Endodermal cell (in vitro differentiated cells): ENCODE data around the gene SDHA. TPM values are rescaled to one million over a fixed set of nuclear protein-coding genes. Genes with fewer than 3 reads are reported as not detected.
"Not testable (repeated sequence)": the region's sequence is repeated elsewhere in the genome, so short reads cannot be mapped to it uniquely, and the experiment has no call there.

Source experiments
- DNase-seq: peaks from one replicate; pipeline ENCODE4 v3.0.0-alpha.2; 2017
- H3K27ac ChIP-seq: 2 replicates; pipeline ENCODE4 v1.5.1; 2013; ENCODE audit warnings: mild to moderate bottlenecking, low read depth, low read length, moderate library complexity
- H3K27me3 ChIP-seq: 2 replicates; pipeline ENCODE4 v1.6.1; 2013; ENCODE audit warnings: mild to moderate bottlenecking, low read length, moderate library complexity; ENCODE audit not compliant: insufficient read depth, control insufficient read depth, poor library complexity, severe bottlenecking
- H3K36me3 ChIP-seq: 2 replicates; pipeline ENCODE4 v1.7.0; 2013; ENCODE audit warnings: mild to moderate bottlenecking, low read length, moderate library complexity; ENCODE audit not compliant: control insufficient read depth, insufficient read depth
- H3K4me1 ChIP-seq: one replicate; pipeline ENCODE4 v1.7.0; 2013; ENCODE audit warnings: low read length; ENCODE audit not compliant: control insufficient read depth, insufficient read depth
- H3K4me3 ChIP-seq: 2 replicates; pipeline ENCODE4 v1.5.1; 2013; ENCODE audit warnings: mild to moderate bottlenecking, low read length, moderate library complexity
- H3K9ac ChIP-seq: 2 replicates; pipeline ENCODE4 v1.6.1; 2013; ENCODE audit warnings: mild to moderate bottlenecking, low read length, moderate library complexity; ENCODE audit not compliant: poor library complexity, severe bottlenecking; ENCODE audit errors: extremely low read depth
- H3K9me3 ChIP-seq: 2 replicates; pipeline ENCODE4 v1.6.1; 2013; ENCODE audit warnings: mild to moderate bottlenecking, low read length, moderate library complexity; ENCODE audit not compliant: control insufficient read depth
- H3K27ac Mint-ChIP-seq: 2 replicates; pipeline ENCODE4 v1.8.0; 2020; ENCODE audit warnings: mixed read lengths
- H3K27me3 Mint-ChIP-seq: 2 replicates; pipeline ENCODE4 v1.8.0; 2021; ENCODE audit warnings: mild to moderate bottlenecking, mixed read lengths; ENCODE audit not compliant: insufficient read depth
- H3K36me3 Mint-ChIP-seq: 2 replicates; pipeline ENCODE4 v1.8.0; 2020; ENCODE audit warnings: low read depth, mixed read lengths
- H3K4me1 Mint-ChIP-seq: 2 replicates; pipeline ENCODE4 v1.8.0; 2020; ENCODE audit warnings: mixed read lengths
- H3K4me3 Mint-ChIP-seq: 2 replicates; pipeline ENCODE4 v1.8.0; 2020; ENCODE audit warnings: mild to moderate bottlenecking, moderate library complexity, mixed read lengths
- H3K9me3 Mint-ChIP-seq: 2 replicates; pipeline ENCODE4 v1.8.0; 2020; ENCODE audit warnings: mild to moderate bottlenecking, mixed read lengths
- WGBS, 2 experiments: methylation state at CpG; one replicate each; pipeline versions ENCODE4 v1.1.5 to v1.1.7; 2013; ENCODE audit warnings: missing lambda C conversion rate in 2 of 2, mixed read lengths in 1 of 2; ENCODE audit not compliant: insufficient coverage in 1 of 2, insufficient read length in 1 of 2; 5-methylcytosine and 5-hydroxymethylcytosine counted together
- long read RNA-seq, 4 experiments: library from polyadenylated mRNA in 2 of 4; library from RNA in 1 of 4; library from capped mRNA in 1 of 4; stranded (forward) in 3 of 4; unstranded in 1 of 4; transcript quantifications; one replicate each; pipeline ENCODE4 v2.0.0, GENCODE V29; 2020 to 2021; ENCODE audit warnings: inconsistent platforms in 1 of 4
- polyA plus RNA-seq, 2 experiments: library from polyadenylated mRNA; stranded (reverse); fragments of 50-300 nt; gene quantifications; one replicate each; pipeline ENCODE4 v1.2.3, GENCODE V29; 2013
- total RNA-seq, 2 donors: library from RNA; stranded (reverse); fragmentation: NEBNext Ultra II Directional in 1 of 2; extraction: Animal tissue kit (Norgen Biotek cat#: 25700) in 1 of 2; gene quantifications; 2 replicates in 1 of 2; 3 replicates in 1 of 2; pipeline ENCODE4 v1.2.1, GENCODE V29; 2021
- TF ChIP-seq, protein P1 (sequence below): fragments of 200-600 bp; sonication (generic); conservative IDR thresholded peaks from 2 replicates; pipeline ENCODE4 v1.5.0; 2021; ENCODE audit warnings: antibody characterized with exemption, mild to moderate bottlenecking

Gene SDHA
- total RNA-seq: 10 to 100 TPM; 61.6 to 73.1 TPM
- polyA plus RNA-seq (2013, experiment 1 of 2): 84.2 TPM
- polyA plus RNA-seq (2013, experiment 2 of 2): 70.5 TPM
- long read RNA-seq, experiment 1, partial matches to known transcripts: 5 of 13 reads
- long read RNA-seq, experiment 1, other reads (novel, unspliced or antisense): 4 of 13 reads
- long read RNA-seq, experiment 2, transcript SDHA-204 (13 exons, 2,067 nt): minor isoform, 6 of 75 reads
- long read RNA-seq, experiment 2, transcript SDHA-201 (15 exons, 2,390 nt): major isoform, 61 of 75 reads
- long read RNA-seq, experiment 2, partial matches to known transcripts: 2 of 75 reads
- long read RNA-seq, experiment 2, other reads (novel, unspliced or antisense): 5 of 75 reads
- long read RNA-seq, experiment 3, transcript SDHA-204 (13 exons, 2,067 nt): minor isoform, 15 of 430 reads
- long read RNA-seq, experiment 3, transcript SDHA-201 (15 exons, 2,390 nt): major isoform, 376 of 430 reads
- long read RNA-seq, experiment 3, partial matches to known transcripts: 12 of 430 reads
- long read RNA-seq, experiment 3, other reads (novel, unspliced or antisense): 26 of 430 reads
- long read RNA-seq, experiment 4, transcript SDHA-216 (10 exons, 2,209 nt): minor isoform, 22 of 78 reads
- long read RNA-seq, experiment 4, transcript SDHA-201 (15 exons, 2,390 nt): major isoform, 44 of 78 reads
- long read RNA-seq, experiment 4, partial matches to known transcripts: 8 of 78 reads
- long read RNA-seq, experiment 4, other reads (novel, unspliced or antisense): 4 of 78 reads

GRCh38 chr5:217494-218456 lies at the start of gene SDHA, which contains the start of gene CCDC127:
SDHA (plus strand) TSS chr5:218320; CDS start chr5:218356, 36 bp downstream.
CCDC127 (minus strand) TSS chr5:218153; CDS start chr5:216849, 1,304 bp downstream.
- not testable (repeated sequence) for H3K9me3 Mint-ChIP-seq, H3K4me1 ChIP-seq, H3K27ac ChIP-seq, H3K36me3 ChIP-seq, H3K27me3 Mint-ChIP-seq, H3K27me3 ChIP-seq, H3K9me3 ChIP-seq
- Histone ChIP-seq H3K4me3 (peak within 1 kb of the TSS; percentile 87), H3K9ac (peak within 1 kb of the TSS; percentile 79)
- TF ChIP-seq, protein P1, sequence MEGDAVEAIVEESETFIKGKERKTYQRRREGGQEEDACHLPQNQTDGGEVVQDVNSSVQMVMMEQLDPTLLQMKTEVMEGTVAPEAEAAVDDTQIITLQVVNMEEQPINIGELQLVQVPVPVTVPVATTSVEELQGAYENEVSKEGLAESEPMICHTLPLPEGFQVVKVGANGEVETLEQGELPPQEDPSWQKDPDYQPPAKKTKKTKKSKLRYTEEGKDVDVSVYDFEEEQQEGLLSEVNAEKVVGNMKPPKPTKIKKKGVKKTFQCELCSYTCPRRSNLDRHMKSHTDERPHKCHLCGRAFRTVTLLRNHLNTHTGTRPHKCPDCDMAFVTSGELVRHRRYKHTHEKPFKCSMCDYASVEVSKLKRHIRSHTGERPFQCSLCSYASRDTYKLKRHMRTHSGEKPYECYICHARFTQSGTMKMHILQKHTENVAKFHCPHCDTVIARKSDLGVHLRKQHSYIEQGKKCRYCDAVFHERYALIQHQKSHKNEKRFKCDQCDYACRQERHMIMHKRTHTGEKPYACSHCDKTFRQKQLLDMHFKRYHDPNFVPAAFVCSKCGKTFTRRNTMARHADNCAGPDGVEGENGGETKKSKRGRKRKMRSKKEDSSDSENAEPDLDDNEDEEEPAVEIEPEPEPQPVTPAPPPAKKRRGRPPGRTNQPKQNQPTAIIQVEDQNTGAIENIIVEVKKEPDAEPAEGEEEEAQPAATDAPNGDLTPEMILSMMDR: peak; percentile 65
- peak within 1 kb of the TSS; percentile 90 for H3K27ac Mint-ChIP-seq
- peak within 1 kb of the TSS; percentile 81 for H3K4me3 Mint-ChIP-seq
- 0 to 3% methylated on average over 19 to 73 of the region's 75 CpGs for WGBS, 2 experiments
- peaks cover 24% of the 10 kb centered on the region for H3K4me1 Mint-ChIP-seq
- H3K36me3 Mint-ChIP-seq: peaks cover 19% of the 10 kb centered on the region
- peak; percentile 99 for DNase-seq

DNA sequence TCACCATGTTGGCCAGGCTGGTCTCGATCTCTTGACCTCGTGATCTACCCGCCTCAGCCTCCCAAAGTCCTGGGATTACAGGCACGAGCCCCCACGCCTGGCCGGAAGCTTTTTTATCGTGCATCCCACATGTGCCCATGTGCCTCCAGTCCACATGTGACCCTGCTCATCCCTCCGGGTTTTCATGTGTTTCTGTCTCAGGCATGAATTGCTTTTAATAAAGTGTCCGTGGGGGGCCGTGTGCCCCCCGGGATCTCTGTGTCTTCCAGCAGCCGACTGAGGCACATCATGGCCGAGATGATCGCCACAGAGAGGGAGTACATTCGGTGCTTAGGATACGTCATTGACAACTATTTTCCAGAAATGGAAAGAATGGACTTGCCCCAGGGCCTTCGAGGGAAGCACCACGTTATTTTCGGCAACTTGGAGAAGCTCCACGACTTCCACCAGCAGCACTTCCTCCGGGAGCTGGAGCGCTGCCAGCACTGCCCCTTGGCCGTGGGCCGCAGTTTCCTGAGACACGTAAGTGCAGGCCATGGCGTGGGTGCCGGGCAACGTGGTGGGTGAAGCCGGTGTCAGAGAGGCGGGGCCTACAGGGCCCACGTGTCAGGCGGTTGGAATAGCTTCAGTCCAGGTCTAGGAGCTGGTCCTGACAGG lies 48.9 kb upstream of the SDHA start:
- TF ChIP-seq, protein P1: no peak
- Histone ChIP-seq H3K4me1 (no peaks in the 10 kb centered on the region), H3K27ac (no peak overlapping the region), H3K4me3 (no peak overlapping the region), H3K36me3 (no peaks in the 10 kb centered on the region), H3K9ac (no peak overlapping the region), H3K27me3 (no peaks in the 10 kb centered on the region), H3K9me3 (no peaks in the 10 kb centered on the region)
- H3K27me3 Mint-ChIP-seq: no peaks in the 10 kb centered on the region
- peaks cover 14% of the 10 kb centered on the region for H3K36me3 Mint-ChIP-seq
- DNase-seq: no peak
- WGBS, 2 experiments: 90 to 92% methylated on average over 31 to 32 of the region's 32 CpGs
- no peak overlapping the region for H3K27ac Mint-ChIP-seq
- no peak overlapping the region for H3K4me3 Mint-ChIP-seq
- no peaks in the 10 kb centered on the region for H3K4me1 Mint-ChIP-seq
- peaks cover 11% of the 10 kb centered on the region for H3K9me3 Mint-ChIP-seq
